Caki2 (cell line): Measurements from ENCODE around the gene TCF12. TPM values are rescaled to one million over a fixed set of nuclear protein-coding genes. Genes with fewer than 3 reads are reported as not detected.
A peak's percentile ranks its signal among the peaks of the same experiment; 100 is the strongest.

Experiments
- DNase-seq: peaks from one replicate; pipeline ENCODE4 v3.0.0-alpha.2; 2015; ENCODE audit warnings: low read depth
- in situ Hi-C: cut with HindIII; loops from 2 replicates; pipeline ENCODE4 v1.10.0; 2016; ENCODE audit warnings: low sequenced_read_pairs, low pct_unique_long_range_greater_than_20kb, mixed read lengths
- total RNA-seq: library from RNA; depleted of rRNA; stranded (reverse); fragments of >200 nt; shearing (Covaris generic); gene quantifications from 2 replicates; pipeline ENCODE4 v1.2.3, GENCODE V29; 2014; ENCODE audit warnings: low replicate concordance

The TCF12 gene
- total RNA-seq, 1 experiment from 2014 or later, result 61.2 TPM

- no peak for DNase-seq
- in situ Hi-C loops, result no loop called here
These were observed 309.5 kb downstream of the TCF12 start for GRCh38 chr15:57227899-57228298.

DNA sequence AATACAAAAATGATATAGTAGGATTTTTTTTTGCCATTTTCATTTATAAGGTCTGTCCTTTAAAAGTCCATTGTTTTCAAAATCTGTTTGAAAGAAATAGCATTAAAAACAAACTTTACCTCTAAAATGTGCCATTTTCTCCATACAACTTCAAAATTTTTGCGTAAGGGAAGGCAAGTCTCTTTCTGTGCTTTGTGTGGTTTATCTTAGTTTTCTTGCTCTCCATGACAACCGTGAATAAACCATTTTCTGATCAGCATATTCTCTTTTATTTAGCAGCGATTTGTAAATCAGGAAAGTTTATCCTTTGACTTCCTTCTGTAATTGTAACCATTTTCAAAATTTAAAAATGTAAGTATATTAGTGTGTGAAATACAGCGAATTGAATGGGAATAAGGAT is 310.0 kb downstream of the TCF12 start:
- in situ Hi-C loops, result no loop called here
- DNase-seq, result no peak

- in situ Hi-C loops, result no loop called here
- DNase-seq, result no peak
These were observed 310.6 kb downstream of the TCF12 start for GRCh38 chr15:57229051-57229450.

- in situ Hi-C loops, result no loop called here
- DNase-seq, result no peak
These were observed 313.1 kb downstream of the TCF12 start for GRCh38 chr15:57231559-57231958.

GRCh38 chr15:57234156-57234555 is 315.7 kb downstream of the TCF12 start:
- in situ Hi-C loops, result no loop called here
- peak; percentile 54 for DNase-seq

DNA sequence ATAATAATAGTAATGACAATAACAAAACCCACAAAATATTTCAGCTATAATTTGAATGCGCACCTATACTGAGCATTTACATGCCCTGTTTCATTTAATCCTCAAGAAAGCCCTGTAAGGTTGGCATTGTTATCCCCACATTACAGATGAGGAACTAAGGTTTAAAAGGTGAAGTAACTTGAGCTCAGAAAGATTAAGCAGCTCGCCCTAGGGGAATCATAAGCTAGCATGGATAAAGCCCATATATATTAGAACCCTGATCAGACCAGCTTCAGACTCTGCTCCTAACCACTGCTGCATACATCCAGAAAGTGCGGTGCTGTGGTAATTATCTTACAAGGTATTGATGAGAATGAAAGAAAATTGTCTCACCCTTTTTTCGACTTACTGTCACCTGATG is 316.7 kb downstream of the TCF12 start:
- in situ Hi-C loops, result no loop called here

GRCh38 chr15:57235873-57236272 is 317.4 kb downstream of the TCF12 start:
- DNase-seq, result peak; percentile 68
- in situ Hi-C loops, result no loop called here

More for the DNA sequence above, 316.7 kb downstream of the TCF12 start:
- no peak for DNase-seq

GRCh38 chr15:57236561-57237300 is 318.3 kb downstream of the TCF12 start:
- in situ Hi-C loops, result no loop called here
- no peak for DNase-seq

- in situ Hi-C loops, result no loop called here
- DNase-seq, result no peak
These were observed 318.8 kb downstream of the TCF12 start for GRCh38 chr15:57237301-57237642.

GRCh38 chr15:57237676-57238075 is 319.2 kb downstream of the TCF12 start:
- in situ Hi-C loops, result no loop called here
- no peak for DNase-seq

- DNase-seq, result no peak
- in situ Hi-C loops, result no loop called here
These were observed 326.7 kb downstream of the TCF12 start for GRCh38 chr15:57245130-57245529.

- no peak for DNase-seq
- in situ Hi-C loops, result no loop called here
These were observed 327.3 kb downstream of the TCF12 start for GRCh38 chr15:57245714-57246113.

- no peak for DNase-seq
- in situ Hi-C loops, result no loop called here
These were observed 329.6 kb downstream of the TCF12 start for GRCh38 chr15:57248074-57248473.

DNA sequence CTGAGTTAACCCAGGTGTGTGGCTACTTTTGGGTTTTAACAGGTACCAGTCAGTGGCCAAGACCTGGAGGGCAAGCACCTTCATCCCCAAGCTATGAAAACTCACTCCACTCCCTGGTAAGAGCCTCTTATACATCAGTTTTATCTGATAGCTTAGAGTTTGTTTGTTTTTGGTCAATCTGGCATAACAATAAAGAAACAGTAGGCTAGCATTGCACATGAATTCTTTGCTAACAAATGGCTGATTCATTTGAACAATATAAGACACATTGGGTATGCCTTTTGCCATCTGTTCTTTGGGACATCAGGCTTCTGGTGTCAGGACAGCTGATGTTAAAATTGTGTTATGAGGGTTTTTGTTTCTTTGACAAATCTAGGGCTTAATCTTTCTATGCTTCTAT is 332.9 kb downstream of the TCF12 start:
- in situ Hi-C loops, result no loop called here
- DNase-seq, result no peak

- DNase-seq, result peak; percentile 21
- in situ Hi-C loops, result no loop called here
These were observed 333.5 kb downstream of the TCF12 start for GRCh38 chr15:57251941-57252340.

DNA sequence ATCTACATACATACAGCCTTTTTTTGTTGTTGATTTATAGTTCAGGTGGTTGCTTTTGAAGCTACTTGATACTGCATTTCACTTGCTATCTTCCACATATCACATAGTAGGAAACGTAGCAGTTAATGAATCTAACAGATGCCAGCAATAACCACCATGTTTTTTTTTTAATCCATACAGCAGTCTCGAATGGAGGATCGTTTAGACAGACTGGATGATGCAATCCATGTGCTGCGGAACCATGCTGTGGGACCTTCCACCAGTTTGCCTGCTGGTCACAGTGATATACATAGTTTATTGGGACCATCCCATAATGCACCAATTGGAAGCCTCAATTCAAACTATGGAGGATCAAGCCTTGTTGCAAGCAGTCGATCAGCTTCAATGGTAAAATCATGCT is 334.6 kb downstream of the TCF12 start:
- in situ Hi-C loops, result no loop called here

GRCh38 chr15:57253500-57253899 is 335.1 kb downstream of the TCF12 start:
- no peak for DNase-seq
- in situ Hi-C loops, result no loop called here

More for the DNA sequence above, 334.6 kb downstream of the TCF12 start:
- DNase-seq, result no peak

DNA sequence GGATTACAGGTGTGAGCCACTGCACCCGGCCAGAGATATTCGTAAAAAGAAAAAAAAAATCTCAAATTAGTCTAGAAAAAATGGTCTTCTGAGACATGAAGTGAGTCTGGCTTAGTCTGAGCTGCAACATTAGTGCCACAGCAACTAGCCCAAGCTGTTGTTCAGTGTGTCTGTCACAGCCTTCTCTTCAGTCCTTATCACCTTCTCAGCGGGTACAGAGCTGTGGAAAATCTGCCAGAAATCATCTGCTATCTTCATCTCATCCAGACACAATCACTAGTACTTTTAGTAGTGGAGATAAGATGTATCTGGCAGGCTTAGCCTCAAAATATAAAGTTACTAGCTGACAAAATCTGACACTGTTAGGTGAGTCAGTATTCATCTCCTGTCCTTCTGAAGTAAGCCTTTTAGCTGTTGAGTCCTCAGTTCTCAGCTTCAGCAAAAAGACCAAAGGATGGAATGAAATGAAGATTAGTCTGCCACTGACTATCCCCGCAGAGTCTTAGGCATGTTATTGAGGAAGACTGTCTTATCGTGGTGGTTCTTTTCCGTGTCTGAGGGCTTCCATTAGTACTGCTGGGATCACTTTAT is 337.4 kb downstream of the TCF12 start:
- in situ Hi-C loops, result no loop called here

GRCh38 chr15:57256939-57257338 is 338.5 kb downstream of the TCF12 start:
- in situ Hi-C loops, result no loop called here
- no peak for DNase-seq

More for the DNA sequence above, 337.4 kb downstream of the TCF12 start:
- DNase-seq, result no peak

- in situ Hi-C loops, result no loop called here
- no peak for DNase-seq
These were observed 341.2 kb downstream of the TCF12 start for GRCh38 chr15:57259568-57260040.
